Breast epithelium (tissue), 4 donors: ENCODE data around the gene R3HDM4. TPM values are rescaled to one million over a fixed set of nuclear protein-coding genes. Genes with fewer than 3 reads are reported as not detected.

Experiments
- DNase-seq, 2 donors: peaks; one replicate each; pipeline ENCODE4 v3.0.0-alpha.2; 2019; ENCODE audit warnings: low spot score in 2 of 2
- H3K27ac ChIP-seq, 2 donors: fragments of 200-600 bp; sonication (generic) in 1 of 2; one replicate each; pipeline ENCODE4 v1.5.1; 2016 to 2019; ENCODE audit warnings: mild to moderate bottlenecking in 1 of 2
- H3K27me3 ChIP-seq, 2 donors: fragments of 200-600 bp; sonication (generic) in 1 of 2; one replicate each; pipeline versions ENCODE4 v1.5.1 to v1.6.0; 2017 to 2019; ENCODE audit warnings: control low read depth in 1 of 2, mild to moderate bottlenecking in 1 of 2
- H3K36me3 ChIP-seq: fragments of 200-600 bp; one replicate; pipeline ENCODE4 v1.5.1; 2019
- H3K4me1 ChIP-seq, 2 donors: fragments of 200-600 bp; sonication (generic); one replicate each; pipeline ENCODE4 v1.5.1; 2016 to 2019; ENCODE audit warnings: control low read depth in 1 of 2
- H3K4me3 ChIP-seq, 3 donors: fragments of 200-600 bp; sonication (generic); 1 replicate in 2 of 3; 2 replicates in 1 of 3; pipeline ENCODE4 v1.5.1; 2016 to 2019; ENCODE audit warnings: mild to moderate bottlenecking in 3 of 3, moderate library complexity in 2 of 3
- H3K9me3 ChIP-seq, 2 donors: fragments of 200-600 bp; sonication (generic) in 1 of 2; one replicate each; pipeline ENCODE4 v1.5.1; 2016 to 2019; ENCODE audit warnings: control low read depth in 1 of 2
- CTCF ChIP-seq, 3 donors: fragments of 450-650 bp; IDR thresholded peaks; one replicate each; pipeline ENCODE4 v1.5.1; 2016 to 2017; ENCODE audit warnings: antibody characterized with exemption in 3 of 3, mild to moderate bottlenecking in 3 of 3, moderate library complexity in 3 of 3
- POLR2A ChIP-seq: fragments of 450-650 bp; IDR thresholded peaks from one replicate; pipeline ENCODE4 v1.6.1; 2016; ENCODE audit warnings: antibody characterized with exemption, mild to moderate bottlenecking, moderate library complexity
- POLR2AphosphoS5 ChIP-seq, 3 donors: sonication (generic); formaldehyde crosslinking; IDR thresholded peaks; one replicate each; pipeline ENCODE4 v1.6.1; 2017; ENCODE audit warnings: antibody characterized with exemption in 3 of 3
- intact Hi-C: fragments of 100-400 bp; cut with DNase I; formaldehyde crosslinking; loops from one replicate; pipeline ENCODE4 v1.15.1; 2023; ENCODE audit warnings: low total_unique reads
- total RNA-seq, 3 donors: library from RNA; depleted of rRNA; stranded (reverse); fragments of >200 nt; gene quantifications; one replicate each; pipeline ENCODE4 v1.1.0, GENCODE V29; 2016

R3HDM4 gene
- total RNA-seq, 3 donors from 2014 or later = 31.8 to 41.6 (median 41.0) TPM

DNA sequence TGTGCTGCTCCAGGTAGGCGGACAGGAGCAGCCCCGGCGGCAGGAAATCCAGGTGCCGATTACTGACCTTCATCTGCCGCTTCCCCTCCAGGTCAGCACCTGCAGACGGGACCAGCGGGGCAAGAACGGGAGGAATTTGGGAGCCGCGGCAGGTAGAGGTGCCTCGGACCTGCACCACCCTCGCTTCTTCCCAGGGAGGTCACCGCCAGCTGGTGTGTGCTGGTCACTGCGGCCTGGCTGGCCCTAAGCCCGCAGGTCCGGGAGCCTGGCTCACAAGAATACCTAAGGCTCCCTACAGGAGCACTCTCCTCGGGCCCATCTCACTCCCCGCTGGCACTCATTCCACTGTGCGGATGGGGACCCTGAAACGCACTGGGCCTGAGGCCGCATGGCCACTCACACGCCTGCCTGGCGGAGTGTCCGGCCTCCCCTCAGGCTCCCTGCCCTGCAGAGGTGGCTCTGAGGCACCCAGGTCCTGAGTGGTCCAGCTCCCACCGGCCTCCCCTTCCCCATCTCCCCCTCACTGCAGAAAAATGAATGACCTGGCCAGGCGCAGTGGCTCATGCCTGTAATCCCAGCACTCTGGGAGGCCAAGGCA is 15.5 kb downstream of the R3HDM4 start:
- Histone ChIP-seq H3K27ac (no peak overlapping the region), H3K27me3 (no peaks in the 10 kb centered on the region), H3K4me1 (no peaks in the 10 kb centered on the region), H3K36me3 (no peaks in the 10 kb centered on the region), H3K9me3 (no peaks in the 10 kb centered on the region), H3K4me3 (no peak overlapping the region)
- no peak for DNase-seq
- TF ChIP-seq POLR2A (no peak), CTCF (IDR thresholded peaks at IDR 0.05) (no peak), POLR2AphosphoS5 (IDR thresholded peaks at IDR 0.05) (no peak)
- intact Hi-C loops = loop anchor here (5.0 to 10.0 kb wide), 2 partner anchors 295 to 317 kb away; no protein-coding TSS in a partner anchor

- Histone ChIP-seq H3K27me3 (no peaks in the 10 kb centered on the region), H3K4me3 (no peak overlapping the region), H3K36me3 (no peaks in the 10 kb centered on the region), H3K4me1 (no peaks in the 10 kb centered on the region), H3K9me3 (no peaks in the 10 kb centered on the region), H3K27ac (no peak overlapping the region)
- TF ChIP-seq POLR2A = no peak
- no peak for TF ChIP-seq POLR2AphosphoS5 (IDR thresholded peaks at IDR 0.05)
- TF ChIP-seq CTCF (IDR thresholded peaks at IDR 0.05) = no peak
- intact Hi-C loops = loop anchor here (5.0 to 10.0 kb wide), 2 partner anchors 295 to 318 kb away; no protein-coding TSS in a partner anchor
- no peak for DNase-seq
Observed at GRCh38 chr19:896999-897398, 16.0 kb downstream of the R3HDM4 start.

GRCh38 chr19:896434-896833 is 16.6 kb downstream of the R3HDM4 start:
- Histone ChIP-seq H3K4me3 (no peak overlapping the region), H3K4me1 (no peaks in the 10 kb centered on the region), H3K27me3 (no peaks in the 10 kb centered on the region), H3K9me3 (no peaks in the 10 kb centered on the region), H3K27ac (no peak overlapping the region), H3K36me3 (no peaks in the 10 kb centered on the region)
- DNase-seq = no peak
- TF ChIP-seq CTCF (IDR thresholded peaks at IDR 0.05) (no peak), POLR2A (no peak), POLR2AphosphoS5 (IDR thresholded peaks at IDR 0.05) (no peak)
- intact Hi-C loops = loop anchor here (5.0 to 10.0 kb wide), 2 partner anchors 296 to 318 kb away; no protein-coding TSS in a partner anchor

DNA sequence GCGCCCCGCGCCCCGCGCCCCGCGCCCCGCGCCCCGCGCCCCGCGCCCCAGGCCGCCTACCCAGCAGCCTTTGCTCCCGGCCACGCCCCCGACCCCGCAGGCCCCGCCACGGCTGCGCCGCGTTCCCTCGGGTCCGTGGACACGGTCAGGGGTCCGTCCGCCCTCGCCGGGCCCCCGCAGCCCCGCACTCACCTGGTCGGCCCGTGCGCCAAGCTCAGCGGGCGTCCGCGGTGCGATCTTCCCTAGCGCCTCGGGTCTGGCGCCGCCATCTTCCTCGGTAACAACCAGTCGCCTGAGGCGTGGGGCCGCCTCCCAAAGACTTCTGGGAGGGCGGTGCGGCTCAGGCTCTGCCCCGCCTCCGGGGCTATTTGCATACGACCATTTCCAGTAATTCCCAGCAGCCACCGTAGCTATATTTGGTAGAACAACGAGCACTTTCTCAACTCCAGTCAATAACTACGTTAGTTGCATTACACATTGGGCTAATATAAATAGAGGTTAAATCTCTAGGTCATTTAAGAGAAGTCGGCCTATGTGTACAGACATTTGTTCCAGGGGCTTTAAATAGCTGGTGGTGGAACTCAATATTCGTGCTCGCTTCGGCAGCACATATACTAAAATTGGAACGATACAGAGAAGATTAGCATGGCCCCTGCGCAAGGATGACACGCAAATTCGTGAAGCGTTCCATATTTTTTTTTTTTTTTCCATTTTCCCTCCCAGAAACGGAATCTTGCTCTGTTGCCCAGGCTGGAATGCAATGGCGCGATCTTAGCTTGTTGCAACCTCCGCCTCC is 19.9 kb downstream of the R3HDM4 start, which contains the start of the genes MED16 and RNU6-9:
Gene MED16 (minus strand): TSS at position 294 of the 796 bp plus-strand sequence. CDS start 2,056 bp downstream, outside the sequence.
Gene RNU6-9 (plus strand): TSS at position 591 of the 796 bp plus-strand sequence.
- intact Hi-C loops = loop anchor here (5.0 to 10.0 kb wide), 2 partner anchors 322 to 749 kb away; no protein-coding TSS in a partner anchor
- Histone ChIP-seq H3K4me1 (no peaks in the 10 kb centered on the region), H3K4me3 (peak within 1 kb of the TSS; percentile 74 to 93 (median 89)), H3K27me3 (no peaks in the 10 kb centered on the region), H3K9me3 (no peaks in the 10 kb centered on the region), H3K36me3 (no peaks in the 10 kb centered on the region), H3K27ac (peak within 1 kb of the TSS; percentile 96)
- DNase-seq = peak; percentile 95
- TF ChIP-seq CTCF (IDR thresholded peaks at IDR 0.05) = peak in 1 of 3 donors; percentile 9
- peak in 1 of 3 donors; percentile 82 for TF ChIP-seq POLR2AphosphoS5 (IDR thresholded peaks at IDR 0.05)
- peak; percentile 30 for TF ChIP-seq POLR2A
